SK-N-SH (cell line): ENCODE results near the gene PRPF18.

ENCODE experiments used
- GATA2 ChIP-seq: sonication (generic); formaldehyde crosslinking; IDR thresholded peaks from 2 replicates; pipeline ENCODE4 v1.5.0; 2020; ENCODE audit warnings: mild to moderate bottlenecking, missing genetic modification reagents
- POLR2AphosphoS5 ChIP-seq: IDR thresholded peaks from 2 replicates; pipeline ENCODE4 v1.6.1; 2012; ENCODE audit warnings: low read depth, low read length
- TF ChIP-seq, protein P1 (sequence below): fragments of 200-600 bp; sonication (generic); IDR thresholded peaks from 2 replicates; pipeline ENCODE4 v1.6.1; 2017; ENCODE audit warnings: antibody characterized with exemption, mild to moderate bottlenecking, moderate library complexity
- TF ChIP-seq, protein P2 (sequence below): IDR thresholded peaks from 2 replicates; pipeline ENCODE4 v1.4.0; 2012; ENCODE audit warnings: low read depth

GRCh38 chr10:13631594-13631993, 44.8 kb downstream of the PRPF18 start:
- TF ChIP-seq, protein P1, sequence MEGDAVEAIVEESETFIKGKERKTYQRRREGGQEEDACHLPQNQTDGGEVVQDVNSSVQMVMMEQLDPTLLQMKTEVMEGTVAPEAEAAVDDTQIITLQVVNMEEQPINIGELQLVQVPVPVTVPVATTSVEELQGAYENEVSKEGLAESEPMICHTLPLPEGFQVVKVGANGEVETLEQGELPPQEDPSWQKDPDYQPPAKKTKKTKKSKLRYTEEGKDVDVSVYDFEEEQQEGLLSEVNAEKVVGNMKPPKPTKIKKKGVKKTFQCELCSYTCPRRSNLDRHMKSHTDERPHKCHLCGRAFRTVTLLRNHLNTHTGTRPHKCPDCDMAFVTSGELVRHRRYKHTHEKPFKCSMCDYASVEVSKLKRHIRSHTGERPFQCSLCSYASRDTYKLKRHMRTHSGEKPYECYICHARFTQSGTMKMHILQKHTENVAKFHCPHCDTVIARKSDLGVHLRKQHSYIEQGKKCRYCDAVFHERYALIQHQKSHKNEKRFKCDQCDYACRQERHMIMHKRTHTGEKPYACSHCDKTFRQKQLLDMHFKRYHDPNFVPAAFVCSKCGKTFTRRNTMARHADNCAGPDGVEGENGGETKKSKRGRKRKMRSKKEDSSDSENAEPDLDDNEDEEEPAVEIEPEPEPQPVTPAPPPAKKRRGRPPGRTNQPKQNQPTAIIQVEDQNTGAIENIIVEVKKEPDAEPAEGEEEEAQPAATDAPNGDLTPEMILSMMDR: no peak
- TF ChIP-seq GATA2 (CRISPR knock-in tag): no peak
- no peak for TF ChIP-seq POLR2AphosphoS5
- TF ChIP-seq, protein P2, sequence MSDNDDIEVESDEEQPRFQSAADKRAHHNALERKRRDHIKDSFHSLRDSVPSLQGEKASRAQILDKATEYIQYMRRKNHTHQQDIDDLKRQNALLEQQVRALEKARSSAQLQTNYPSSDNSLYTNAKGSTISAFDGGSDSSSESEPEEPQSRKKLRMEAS: no peak
